WTC11 (cell line): ENCODE data around the gene TIAM2. TPM values are rescaled to one million over a fixed set of nuclear protein-coding genes. Genes with fewer than 3 reads are reported as not detected.

Source experiments
- ATAC-seq: fragments of 200-7000 bp; cut with Tn5 transposase; 2 replicates; pipeline ENCODE4 v1.10.0; 2021; ENCODE audit warnings: mild to moderate bottlenecking, moderate library complexity
- CTCF ChIA-PET: fragments of 300-600 bp; sonication (Branson Sonifier 250); formaldehyde crosslinking; loops from one replicate; lab custom pipeline; 2021; ENCODE audit warnings: antibody characterized with exemption; lab: Charles Lee
- POLR2A ChIA-PET: fragments of 350-600 bp; sonication (Branson Sonifier 250); formaldehyde crosslinking; loops from one replicate; lab custom pipeline; 2021; ENCODE audit warnings: antibody characterized with exemption; lab: Charles Lee
- DNase-seq: peaks from one replicate; pipeline ENCODE4 v3.0.0; 2021; ENCODE audit warnings: low spot score
- H3K27ac Mint-ChIP-seq: 2 replicates; pipeline ENCODE4 v1.8.0; 2021; ENCODE audit warnings: mixed read lengths
- H3K27me3 Mint-ChIP-seq: 2 replicates; pipeline ENCODE4 v1.8.0; 2021; ENCODE audit warnings: low read depth, mild to moderate bottlenecking, moderate library complexity, mixed read lengths
- H3K36me3 Mint-ChIP-seq: 2 replicates; pipeline ENCODE4 v1.8.0; 2021; ENCODE audit warnings: mixed read lengths
- H3K4me1 Mint-ChIP-seq: 2 replicates; pipeline ENCODE4 v1.8.0; 2022; ENCODE audit warnings: mixed read lengths
- H3K4me3 Mint-ChIP-seq: 2 replicates; pipeline ENCODE4 v1.8.0; 2021; ENCODE audit warnings: mild to moderate bottlenecking, moderate library complexity, mixed read lengths
- H3K9me3 Mint-ChIP-seq: 2 replicates; pipeline ENCODE4 v1.8.0; 2021; ENCODE audit warnings: mixed read lengths
- CBFB ChIP-seq: sonication (generic); formaldehyde crosslinking; IDR thresholded peaks from 2 replicates; pipeline ENCODE4 v1.8.1; 2022; ENCODE audit warnings: mild to moderate bottlenecking, low read depth, missing genetic modification reagents
- CREB1 ChIP-seq: sonication (generic); formaldehyde crosslinking; IDR thresholded peaks from 2 replicates; pipeline ENCODE4 v1.8.0; 2023; ENCODE audit warnings: mild to moderate bottlenecking, missing genetic modification reagents
- CREM ChIP-seq: sonication (generic); formaldehyde crosslinking; IDR thresholded peaks from 2 replicates; pipeline ENCODE4 v1.8.1; 2022; ENCODE audit warnings: mild to moderate bottlenecking, missing genetic modification reagents, moderate library complexity
- ETV6 ChIP-seq: sonication (generic); formaldehyde crosslinking; IDR thresholded peaks from 2 replicates; pipeline ENCODE4 v1.8.1; 2022; ENCODE audit warnings: mild to moderate bottlenecking, missing genetic modification reagents
- GTF2I ChIP-seq: fragments of 250-450 bp; sonication (Bioruptor Pico); conservative IDR thresholded peaks from 2 replicates; pipeline ENCODE4 v1.4.0; 2021; ENCODE audit warnings: mild to moderate bottlenecking
- IRF2 ChIP-seq: sonication (generic); formaldehyde crosslinking; IDR thresholded peaks from 2 replicates; pipeline ENCODE4 v1.8.0; 2022; ENCODE audit warnings: low read depth, missing genetic modification reagents, borderline replicate concordance
- KAT7 ChIP-seq: sonication (generic); formaldehyde crosslinking; IDR thresholded peaks from 2 replicates; pipeline ENCODE4 v1.8.1; 2023; ENCODE audit warnings: missing genetic modification reagents, mild to moderate bottlenecking, borderline replicate concordance
- NFATC4 ChIP-seq: fragments of 250-450 bp; sonication (Bioruptor Pico); IDR thresholded peaks from 2 replicates; pipeline ENCODE4 v1.9.0; 2021; ENCODE audit warnings: mild to moderate bottlenecking
- NR3C1 ChIP-seq: sonication (generic); formaldehyde crosslinking; conservative IDR thresholded peaks from 2 replicates; pipeline ENCODE4 v1.8.1; 2023; ENCODE audit warnings: low read depth, mild to moderate bottlenecking, missing genetic modification reagents
- OVOL2 ChIP-seq: fragments of 250-450 bp; sonication (Bioruptor Pico); IDR thresholded peaks from 2 replicates; pipeline ENCODE4 v1.9.0; 2021; ENCODE audit warnings: mild to moderate bottlenecking, borderline replicate concordance
- PRRX2 ChIP-seq: fragments of 250-450 bp; sonication (Bioruptor Pico); IDR thresholded peaks from 2 replicates; pipeline ENCODE4 v1.8.0; 2021; ENCODE audit warnings: mild to moderate bottlenecking
- SMAD4 ChIP-seq: sonication (generic); formaldehyde crosslinking; IDR thresholded peaks from 2 replicates; pipeline ENCODE4 v1.8.0; 2022; ENCODE audit warnings: mild to moderate bottlenecking, missing genetic modification reagents
- TCF7 ChIP-seq: sonication (generic); formaldehyde crosslinking; IDR thresholded peaks from 2 replicates; pipeline ENCODE4 v1.8.0; 2022; ENCODE audit warnings: mild to moderate bottlenecking, low read depth, missing genetic modification reagents, moderate library complexity
- ZNF219 ChIP-seq: sonication (generic); formaldehyde crosslinking; IDR thresholded peaks from 2 replicates; pipeline ENCODE4 v1.8.0; 2023; ENCODE audit warnings: missing genetic modification reagents, mild to moderate bottlenecking, borderline replicate concordance
- ZNF263 ChIP-seq: sonication (generic); formaldehyde crosslinking; IDR thresholded peaks from 2 replicates; pipeline ENCODE4 v1.8.1; 2022; ENCODE audit warnings: low read depth, mild to moderate bottlenecking, moderate library complexity, missing genetic modification reagents
- ZNF317 ChIP-seq: sonication (generic); formaldehyde crosslinking; IDR thresholded peaks from 2 replicates; pipeline ENCODE4 v1.8.1; 2023; ENCODE audit warnings: low read depth, mild to moderate bottlenecking, moderate library complexity, missing genetic modification reagents, borderline replicate concordance
- ZNF416 ChIP-seq: fragments of 250-450 bp; sonication (Bioruptor Pico); IDR thresholded peaks from 2 replicates; pipeline ENCODE4 v1.9.0; 2021; ENCODE audit warnings: mild to moderate bottlenecking, inconsistent platforms
- total RNA-seq: library from RNA; stranded (reverse); gene quantifications from 3 replicates; pipeline ENCODE4 v1.2.3, GENCODE V29; 2021
- TF ChIP-seq, protein P1 (sequence below): sonication (generic); formaldehyde crosslinking; conservative IDR thresholded peaks from 2 replicates; pipeline ENCODE4 v1.8.1; 2022; ENCODE audit warnings: mild to moderate bottlenecking, missing genetic modification reagents
- TF ChIP-seq, protein P2 (sequence below): sonication (generic); formaldehyde crosslinking; IDR thresholded peaks from 2 replicates; pipeline ENCODE4 v1.8.1; 2023; ENCODE audit warnings: mild to moderate bottlenecking, missing genetic modification reagents, borderline replicate concordance
- TF ChIP-seq, protein P3 (sequence below): sonication (generic); formaldehyde crosslinking; IDR thresholded peaks from 2 replicates; pipeline ENCODE4 v1.8.0; 2023; ENCODE audit warnings: missing genetic modification reagents, mild to moderate bottlenecking, borderline replicate concordance

Gene TIAM2
- total RNA-seq, 1 experiment from 2014 or later = 15.1 TPM

DNA sequence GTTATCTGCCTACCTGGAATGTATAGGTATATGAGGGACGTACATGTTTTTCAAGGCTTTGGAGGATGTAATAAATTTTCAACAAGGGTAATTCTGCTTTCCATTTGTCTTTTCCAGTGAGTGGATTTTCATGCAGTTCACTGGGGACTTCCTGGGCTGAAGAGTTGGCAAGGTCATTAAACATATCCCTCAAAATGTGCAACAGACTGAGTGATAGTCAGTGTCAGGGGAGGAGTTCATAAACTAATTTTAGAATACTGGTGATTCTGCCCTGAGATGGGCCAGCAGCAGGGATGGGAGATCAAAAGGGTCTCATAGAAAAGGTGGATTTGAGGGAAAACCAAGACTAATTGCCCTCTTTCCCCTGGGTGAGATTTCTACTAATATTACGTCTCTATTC is 146.4 kb downstream of the TIAM2 start (continued):
- TF ChIP-seq IRF2 (no peak), GTF2I (CRISPR knock-in tag) (no peak), ETV6 (CRISPR knock-in tag) (no peak), CREM (CRISPR knock-in tag) (no peak), ZNF416 (CRISPR knock-in tag) (no peak), ZNF317 (CRISPR knock-in tag) (no peak), NR3C1 (no peak), TCF7 (CRISPR knock-in tag) (no peak)
- TF ChIP-seq, all 79 proteins: peak for 0

DNA sequence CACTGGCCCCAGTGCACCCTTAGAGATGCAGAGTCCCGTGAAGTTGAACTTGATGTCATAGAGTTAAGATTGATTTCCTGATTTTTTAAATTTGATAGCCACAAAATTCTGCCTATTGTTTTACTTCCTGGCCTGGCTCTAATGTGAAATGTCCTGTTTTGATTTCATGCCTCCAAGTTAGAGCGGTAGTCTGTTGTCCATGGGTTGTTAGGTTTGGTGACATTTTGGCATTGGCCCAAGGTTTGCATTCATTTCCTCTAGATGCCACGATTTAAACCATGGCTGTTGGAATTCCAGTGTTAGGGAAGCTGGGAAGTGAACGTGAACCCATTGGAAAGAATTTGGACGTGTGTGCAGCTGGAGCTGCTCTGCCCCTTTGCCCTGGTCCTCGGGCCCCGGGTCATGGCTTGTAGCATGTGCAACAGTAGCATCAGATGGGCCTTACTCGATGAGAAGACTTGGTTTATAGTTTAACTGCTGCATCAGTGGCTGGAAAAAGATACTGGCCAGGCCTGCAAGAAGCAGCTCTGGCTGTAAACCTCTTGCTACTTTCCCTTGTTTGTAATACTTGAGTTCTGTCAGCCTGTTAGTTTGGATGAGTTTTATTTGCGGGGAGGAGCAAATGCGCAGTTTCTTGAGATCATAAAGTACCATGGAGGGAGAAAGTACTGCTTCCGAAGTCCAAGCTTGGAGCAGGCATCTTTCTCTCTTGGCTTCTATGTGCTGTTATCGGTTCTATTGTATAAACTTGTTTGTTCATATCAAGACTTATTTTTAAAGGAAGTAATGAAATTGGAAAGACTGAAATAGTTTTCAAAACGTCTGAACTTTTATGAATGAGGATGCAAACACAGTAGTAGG is 147.3 kb downstream of the TIAM2 start:
- Mint-ChIP-seq H3K4me3 (no peak overlapping the region; the same call in 1 of the 2 replicates), H3K27me3 (no peaks in the 10 kb centered on the region), H3K9me3 (no peaks in the 10 kb centered on the region), H3K27ac (peak overlapping the region; percentile 78), H3K4me1 (peaks cover 46% of the 10 kb centered on the region), H3K36me3 (peaks cover 21% of the 10 kb centered on the region; the same call in 1 of the 2 replicates)
- POLR2A ChIA-PET = no interaction called here
- no peak for TF ChIP-seq ZNF317 (CRISPR knock-in tag)
- no peak for TF ChIP-seq KAT7 (CRISPR knock-in tag)
- no peak for TF ChIP-seq SMAD4 (CRISPR knock-in tag)
- TF ChIP-seq ZNF263 (CRISPR knock-in tag) = no peak
- ATAC-seq (no peak), DNase-seq (no peak)
- CTCF ChIA-PET = interaction anchor here (1.0 to 1.2 kb wide), 2 partner anchors 10 to 22 kb away, joined by 3 to 4 read pairs; no protein-coding TSS in a partner anchor

DNA sequence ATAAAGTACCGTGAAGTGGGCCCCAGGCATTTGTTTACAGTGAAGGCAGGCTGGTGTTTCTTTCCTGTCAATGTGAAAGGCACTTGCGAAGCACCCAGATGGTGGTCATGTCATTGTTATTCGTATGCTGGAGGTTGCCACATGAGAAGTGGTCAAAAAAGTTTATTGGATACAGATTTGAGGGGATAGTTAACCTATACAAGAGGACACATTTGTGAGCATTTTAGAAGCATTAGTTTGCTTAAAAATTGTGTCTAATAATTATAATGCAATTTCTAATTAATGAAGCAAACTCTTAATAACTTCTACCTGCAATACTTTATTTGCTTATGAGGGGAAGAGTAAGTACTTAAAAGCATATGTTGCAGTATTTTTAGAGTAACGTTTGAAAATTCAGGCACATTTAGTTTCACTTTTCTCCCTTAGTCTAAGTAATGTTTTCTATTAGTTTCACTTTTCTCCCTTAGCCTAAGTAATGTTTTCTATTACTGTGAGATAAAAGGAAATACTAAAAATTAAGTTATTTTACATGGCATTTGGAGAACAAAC is 148.0 kb downstream of the TIAM2 start:
- DNase-seq (no peak), ATAC-seq (peak; percentile 63)
- CTCF ChIA-PET = interaction anchor here (1.0 to 1.2 kb wide), 3 partner anchors 9 to 21 kb away, joined by 3 to 6 read pairs (median 4); no protein-coding TSS in a partner anchor
- TF ChIP-seq CBFB (CRISPR knock-in tag) (no peak), OVOL2 (CRISPR knock-in tag) (no peak), PRRX2 (no peak), CREB1 (CRISPR knock-in tag) (no peak), NFATC4 (CRISPR knock-in tag) (no peak), ZNF219 (no peak)
- TF ChIP-seq, protein P1, sequence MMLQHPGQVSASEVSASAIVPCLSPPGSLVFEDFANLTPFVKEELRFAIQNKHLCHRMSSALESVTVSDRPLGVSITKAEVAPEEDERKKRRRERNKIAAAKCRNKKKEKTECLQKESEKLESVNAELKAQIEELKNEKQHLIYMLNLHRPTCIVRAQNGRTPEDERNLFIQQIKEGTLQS = no peak
- TF ChIP-seq, protein P2, sequence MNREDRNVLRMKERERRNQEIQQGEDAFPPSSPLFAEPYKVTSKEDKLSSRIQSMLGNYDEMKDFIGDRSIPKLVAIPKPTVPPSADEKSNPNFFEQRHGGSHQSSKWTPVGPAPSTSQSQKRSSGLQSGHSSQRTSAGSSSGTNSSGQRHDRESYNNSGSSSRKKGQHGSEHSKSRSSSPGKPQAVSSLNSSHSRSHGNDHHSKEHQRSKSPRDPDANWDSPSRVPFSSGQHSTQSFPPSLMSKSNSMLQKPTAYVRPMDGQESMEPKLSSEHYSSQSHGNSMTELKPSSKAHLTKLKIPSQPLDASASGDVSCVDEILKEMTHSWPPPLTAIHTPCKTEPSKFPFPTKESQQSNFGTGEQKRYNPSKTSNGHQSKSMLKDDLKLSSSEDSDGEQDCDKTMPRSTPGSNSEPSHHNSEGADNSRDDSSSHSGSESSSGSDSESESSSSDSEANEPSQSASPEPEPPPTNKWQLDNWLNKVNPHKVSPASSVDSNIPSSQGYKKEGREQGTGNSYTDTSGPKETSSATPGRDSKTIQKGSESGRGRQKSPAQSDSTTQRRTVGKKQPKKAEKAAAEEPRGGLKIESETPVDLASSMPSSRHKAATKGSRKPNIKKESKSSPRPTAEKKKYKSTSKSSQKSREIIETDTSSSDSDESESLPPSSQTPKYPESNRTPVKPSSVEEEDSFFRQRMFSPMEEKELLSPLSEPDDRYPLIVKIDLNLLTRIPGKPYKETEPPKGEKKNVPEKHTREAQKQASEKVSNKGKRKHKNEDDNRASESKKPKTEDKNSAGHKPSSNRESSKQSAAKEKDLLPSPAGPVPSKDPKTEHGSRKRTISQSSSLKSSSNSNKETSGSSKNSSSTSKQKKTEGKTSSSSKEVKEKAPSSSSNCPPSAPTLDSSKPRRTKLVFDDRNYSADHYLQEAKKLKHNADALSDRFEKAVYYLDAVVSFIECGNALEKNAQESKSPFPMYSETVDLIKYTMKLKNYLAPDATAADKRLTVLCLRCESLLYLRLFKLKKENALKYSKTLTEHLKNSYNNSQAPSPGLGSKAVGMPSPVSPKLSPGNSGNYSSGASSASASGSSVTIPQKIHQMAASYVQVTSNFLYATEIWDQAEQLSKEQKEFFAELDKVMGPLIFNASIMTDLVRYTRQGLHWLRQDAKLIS (CRISPR knock-in tag) = no peak
- TF ChIP-seq, protein P3, sequence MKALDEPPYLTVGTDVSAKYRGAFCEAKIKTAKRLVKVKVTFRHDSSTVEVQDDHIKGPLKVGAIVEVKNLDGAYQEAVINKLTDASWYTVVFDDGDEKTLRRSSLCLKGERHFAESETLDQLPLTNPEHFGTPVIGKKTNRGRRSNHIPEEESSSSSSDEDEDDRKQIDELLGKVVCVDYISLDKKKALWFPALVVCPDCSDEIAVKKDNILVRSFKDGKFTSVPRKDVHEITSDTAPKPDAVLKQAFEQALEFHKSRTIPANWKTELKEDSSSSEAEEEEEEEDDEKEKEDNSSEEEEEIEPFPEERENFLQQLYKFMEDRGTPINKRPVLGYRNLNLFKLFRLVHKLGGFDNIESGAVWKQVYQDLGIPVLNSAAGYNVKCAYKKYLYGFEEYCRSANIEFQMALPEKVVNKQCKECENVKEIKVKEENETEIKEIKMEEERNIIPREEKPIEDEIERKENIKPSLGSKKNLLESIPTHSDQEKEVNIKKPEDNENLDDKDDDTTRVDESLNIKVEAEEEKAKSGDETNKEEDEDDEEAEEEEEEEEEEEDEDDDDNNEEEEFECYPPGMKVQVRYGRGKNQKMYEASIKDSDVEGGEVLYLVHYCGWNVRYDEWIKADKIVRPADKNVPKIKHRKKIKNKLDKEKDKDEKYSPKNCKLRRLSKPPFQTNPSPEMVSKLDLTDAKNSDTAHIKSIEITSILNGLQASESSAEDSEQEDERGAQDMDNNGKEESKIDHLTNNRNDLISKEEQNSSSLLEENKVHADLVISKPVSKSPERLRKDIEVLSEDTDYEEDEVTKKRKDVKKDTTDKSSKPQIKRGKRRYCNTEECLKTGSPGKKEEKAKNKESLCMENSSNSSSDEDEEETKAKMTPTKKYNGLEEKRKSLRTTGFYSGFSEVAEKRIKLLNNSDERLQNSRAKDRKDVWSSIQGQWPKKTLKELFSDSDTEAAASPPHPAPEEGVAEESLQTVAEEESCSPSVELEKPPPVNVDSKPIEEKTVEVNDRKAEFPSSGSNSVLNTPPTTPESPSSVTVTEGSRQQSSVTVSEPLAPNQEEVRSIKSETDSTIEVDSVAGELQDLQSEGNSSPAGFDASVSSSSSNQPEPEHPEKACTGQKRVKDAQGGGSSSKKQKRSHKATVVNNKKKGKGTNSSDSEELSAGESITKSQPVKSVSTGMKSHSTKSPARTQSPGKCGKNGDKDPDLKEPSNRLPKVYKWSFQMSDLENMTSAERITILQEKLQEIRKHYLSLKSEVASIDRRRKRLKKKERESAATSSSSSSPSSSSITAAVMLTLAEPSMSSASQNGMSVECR (CRISPR knock-in tag) = no peak
- Mint-ChIP-seq H3K27ac (peak overlapping the region; percentile 89), H3K36me3 (peaks cover 19% of the 10 kb centered on the region), H3K4me1 (peaks cover 51% of the 10 kb centered on the region), H3K27me3 (no peaks in the 10 kb centered on the region), H3K4me3 (peak overlapping the region; percentile 27), H3K9me3 (no peaks in the 10 kb centered on the region)
- POLR2A ChIA-PET = no interaction called here
